H1 (cell line): ENCODE results near the gene LTA. TPM values are rescaled to one million over a fixed set of nuclear protein-coding genes. Genes with fewer than 3 reads are reported as not detected.

ENCODE experiments used
- ASH2L ChIP-seq: fragments of 200-600, 300-600 bp; sonication (generic); IDR thresholded peaks from one replicate; pipeline ENCODE4 v1.7.1; 2017; ENCODE audit warnings: low read length
- CTCF ChIP-seq, 3 experiments: IDR thresholded peaks; 1 replicate in 2 of 3; 2 replicates in 1 of 3; pipeline versions ENCODE4 v1.5.1 to v1.6.1; 2011; ENCODE audit warnings: low read length in 3 of 3, mild to moderate bottlenecking in 3 of 3, inconsistent platforms in 2 of 3, low read depth in 1 of 3, moderate library complexity in 1 of 3; ENCODE audit not compliant: insufficient read depth in 1 of 3; ENCODE audit errors: control extremely low read depth in 1 of 3
- SIX5 ChIP-seq: IDR thresholded peaks from 2 replicates; pipeline ENCODE4 v1.6.1; 2011; ENCODE audit warnings: mild to moderate bottlenecking, low read depth, low read length
- SP1 ChIP-seq: IDR thresholded peaks from 2 replicates; pipeline ENCODE4 v1.6.1; 2011; ENCODE audit warnings: low read depth, low read length
- SP4 ChIP-seq: IDR thresholded peaks from 2 replicates; pipeline ENCODE4 v1.6.1; 2012; ENCODE audit warnings: low read length, inconsistent platforms
- TAF7 ChIP-seq: optimal IDR thresholded peaks from 2 replicates; pipeline ENCODE3; 2011; ENCODE audit warnings: low read depth, mild to moderate bottlenecking, inconsistent platforms, low read length, moderate library complexity, borderline replicate concordance
- polyA plus RNA-seq, 7 experiments: library from polyadenylated mRNA; depleted of rRNA in 3 of 7; stranded (reverse) in 5 of 7; unstranded in 2 of 7; fragments of >200 nt in 5 of 7; fragments of 200-250 nt in 2 of 7; gene quantifications; 1 replicate in 5 of 7; 2 replicates in 1 of 7; 4 replicates in 1 of 7; pipeline versions ENCODE4 v1.2.1 to v1.2.3, GENCODE V29; 2011 to 2013; ENCODE audit warnings: missing spikeins in 2 of 7, mixed read lengths in 2 of 7
- total RNA-seq: library from RNA; stranded (reverse); fragmentation: NEBNext Ultra II Directional; extraction: Animal tissue kit (Norgen Biotek cat#: 25700); gene quantifications from 2 replicates; pipeline ENCODE4 v1.2.1, GENCODE V29; 2021
- TF ChIP-seq, protein P1 (sequence below): IDR thresholded peaks from 2 replicates; pipeline ENCODE4 v1.6.1; 2012; ENCODE audit warnings: inconsistent platforms

LTA gene
- total and polyA plus RNA-seq, 2 of the 8 experiments (the other 6 are each of a cell fraction or from before 2014, with no cell fraction given), result not detected

GRCh38 chr6:31614684-31615578 is 42.8 kb downstream of the LTA start, which contains the start of gene AIF1 (continued):
- TF ChIP-seq CTCF (IDR thresholded peaks at IDR 0.05; ENCODE audit: control extremely low read depth in 1 of 3, insufficient read depth in 1 of 3, low read depth in 1 of 3, low read length in 3 of 3) (no peak), SP4 (no peak), ASH2L (no peak), SP1 (no peak), TAF7 (no peak), SIX5 (no peak)
- TF ChIP-seq, protein P1, sequence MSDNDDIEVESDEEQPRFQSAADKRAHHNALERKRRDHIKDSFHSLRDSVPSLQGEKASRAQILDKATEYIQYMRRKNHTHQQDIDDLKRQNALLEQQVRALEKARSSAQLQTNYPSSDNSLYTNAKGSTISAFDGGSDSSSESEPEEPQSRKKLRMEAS, result no peak
- TF ChIP-seq, all 59 proteins: peak for 0
